Urinary bladder (tissue), 4 donors: Measurements from ENCODE around the gene HDAC7. TPM values are rescaled to one million over a fixed set of nuclear protein-coding genes. Genes with fewer than 3 reads are reported as not detected.
"Not testable (repeated sequence)": the region's sequence is repeated elsewhere in the genome, so short reads cannot be mapped to it uniquely, and the experiment has no call there.

Experiments used
- DNase-seq: peaks from one replicate; pipeline ENCODE4 v3.0.0-alpha.2; 2015; ENCODE audit errors: extremely low spot score
- H3K27ac ChIP-seq: one replicate; pipeline ENCODE4 v1.5.1; 2013; ENCODE audit warnings: low read depth, mild to moderate bottlenecking, moderate library complexity
- H3K36me3 ChIP-seq: one replicate; pipeline ENCODE4 v1.6.1; 2013; ENCODE audit warnings: mild to moderate bottlenecking, moderate library complexity; ENCODE audit not compliant: insufficient read depth
- H3K4me1 ChIP-seq: one replicate; pipeline ENCODE4 v1.6.1; 2013; ENCODE audit warnings: mild to moderate bottlenecking, moderate library complexity; ENCODE audit not compliant: insufficient read depth
- H3K4me3 ChIP-seq: one replicate; pipeline ENCODE4 v1.5.1; 2013; ENCODE audit warnings: low read depth, low read length
- WGBS: extraction: QIAGEN DNeasy Blood & Tissue Kit; methylation state at CpG from one replicate; pipeline ENCODE4 v1.1.7; 2013; 5-methylcytosine and 5-hydroxymethylcytosine counted together
- polyA plus RNA-seq: library from polyadenylated mRNA; stranded (reverse); fragments of 200-250 nt; gene quantifications from one replicate; pipeline ENCODE4 v1.2.3, GENCODE V29; 2013
- total RNA-seq: library from RNA; depleted of rRNA; stranded (reverse); fragments of >200 nt; gene quantifications from one replicate; pipeline ENCODE4 v1.2.3, GENCODE V29; 2014
- donor health status: healthy with polysubstance abuse.
- donor health status: healthy.

Gene HDAC7
- total and polyA plus RNA-seq, 2 donors: 26.8 to 92.4 TPM

GRCh38 chr12:47843226-47843980 is 23.7 kb upstream of the HDAC7 start:
- 92% methylated on average over 25 of the region's 25 CpGs for WGBS
- no peak for DNase-seq
- H3K36me3 ChIP-seq: no peaks in the 10 kb centered on the region

GRCh38 chr12:47842543-47842942 is 22.8 kb upstream of the HDAC7 start:
- not testable (repeated sequence) for H3K27ac ChIP-seq, DNase-seq, H3K4me1 ChIP-seq, H3K4me3 ChIP-seq, H3K36me3 ChIP-seq
- 81% methylated on average over 12 of the region's 12 CpGs for WGBS

More at GRCh38 chr12:47843226-47843980, 23.7 kb upstream of the HDAC7 start:
- H3K4me3 ChIP-seq: no peak overlapping the region
- H3K27ac ChIP-seq: no peak overlapping the region
- no peaks in the 10 kb centered on the region for H3K4me1 ChIP-seq

- Histone ChIP-seq H3K4me1 (no peaks in the 10 kb centered on the region), H3K36me3 (no peaks in the 10 kb centered on the region), H3K27ac (no peak overlapping the region), H3K4me3 (no peak overlapping the region)
- no peak for DNase-seq
- 32% methylated on average over 4 of the region's 4 CpGs for WGBS
Measured at GRCh38 chr12:47841910-47842309, 22.2 kb upstream of the HDAC7 start.

GRCh38 chr12:47841501-47841900 is 21.8 kb upstream of the HDAC7 start:
- 33% methylated on average over 2 of the region's 2 CpGs for WGBS
- H3K4me1 ChIP-seq: no peaks in the 10 kb centered on the region
- no peak overlapping the region for H3K27ac ChIP-seq
- no peaks in the 10 kb centered on the region for H3K36me3 ChIP-seq
- no peak overlapping the region for H3K4me3 ChIP-seq
- DNase-seq: no peak

- no peaks in the 10 kb centered on the region for H3K4me1 ChIP-seq
- H3K36me3 ChIP-seq: no peaks in the 10 kb centered on the region
- DNase-seq: no peak
- H3K27ac ChIP-seq: no peak overlapping the region
- H3K4me3 ChIP-seq: no peak overlapping the region
- 98% methylated on average over 1 of the region's 1 CpG for WGBS
Measured at GRCh38 chr12:47840571-47840970, 20.9 kb upstream of the HDAC7 start.

GRCh38 chr12:47839214-47839876 is 19.6 kb upstream of the HDAC7 start:
- no peak for DNase-seq
- WGBS: 80% methylated on average over 8 of the region's 8 CpGs

GRCh38 chr12:47838286-47838931 is 18.7 kb upstream of the HDAC7 start:
- H3K27ac ChIP-seq: no peak overlapping the region
- no peak overlapping the region for H3K4me3 ChIP-seq
- no peak for DNase-seq
- no peaks in the 10 kb centered on the region for H3K36me3 ChIP-seq
- 41% methylated on average over 10 of the region's 10 CpGs for WGBS
- H3K4me1 ChIP-seq: no peaks in the 10 kb centered on the region

More at GRCh38 chr12:47839214-47839876, 19.6 kb upstream of the HDAC7 start:
- no peak overlapping the region for H3K27ac ChIP-seq
- H3K4me1 ChIP-seq: no peaks in the 10 kb centered on the region
- no peaks in the 10 kb centered on the region for H3K36me3 ChIP-seq
- H3K4me3 ChIP-seq: no peak overlapping the region

GRCh38 chr12:47837190-47838171 is 17.8 kb upstream of the HDAC7 start:
- WGBS: 57% methylated on average over 13 of the region's 13 CpGs
- no peak overlapping the region for H3K27ac ChIP-seq
- H3K36me3 ChIP-seq: no peaks in the 10 kb centered on the region
- no peaks in the 10 kb centered on the region for H3K4me1 ChIP-seq
- no peak overlapping the region for H3K4me3 ChIP-seq
- no peak for DNase-seq

GRCh38 chr12:47835831-47836155 is 16.1 kb upstream of the HDAC7 start:
- no peak overlapping the region for H3K27ac ChIP-seq
- no peaks in the 10 kb centered on the region for H3K4me1 ChIP-seq
- DNase-seq: no peak
- H3K36me3 ChIP-seq: no peaks in the 10 kb centered on the region
- WGBS: 84% methylated on average over 3 of the region's 3 CpGs
- H3K4me3 ChIP-seq: no peak overlapping the region

- no peak for DNase-seq
- no peaks in the 10 kb centered on the region for H3K36me3 ChIP-seq
- 86% methylated on average over 12 of the region's 12 CpGs for WGBS
- H3K4me1 ChIP-seq: no peaks in the 10 kb centered on the region
- no peak overlapping the region for H3K27ac ChIP-seq
- no peak overlapping the region for H3K4me3 ChIP-seq
Measured at GRCh38 chr12:47835006-47835830, 15.5 kb upstream of the HDAC7 start.

- Histone ChIP-seq H3K4me3 (no peak overlapping the region), H3K36me3 (no peaks in the 10 kb centered on the region), H3K27ac (no peak overlapping the region), H3K4me1 (peaks cover 1% of the 10 kb centered on the region)
- WGBS: 88% methylated on average over 8 of the region's 8 CpGs
- no peak for DNase-seq
Measured at GRCh38 chr12:47834199-47834903, 14.6 kb upstream of the HDAC7 start.

GRCh38 chr12:47833591-47834012 is 13.9 kb upstream of the HDAC7 start:
- Histone ChIP-seq H3K27ac (no peak overlapping the region), H3K4me1 (peaks cover 3% of the 10 kb centered on the region), H3K36me3 (no peaks in the 10 kb centered on the region), H3K4me3 (no peak overlapping the region)
- DNase-seq: no peak
- WGBS: 93% methylated on average over 12 of the region's 12 CpGs
